IPS-20b (cell line): ENCODE data around the gene COL6A1.
A peak's percentile ranks its signal among the peaks of the same experiment; 100 is the strongest.

Source experiments
- H3K27ac ChIP-seq: one replicate; pipeline ENCODE4 v1.5.1; 2013; ENCODE audit warnings: low read length
- H3K27me3 ChIP-seq: 2 replicates; pipeline ENCODE4 v1.6.1; 2013; ENCODE audit warnings: mild to moderate bottlenecking, low read length, inconsistent platforms; ENCODE audit not compliant: insufficient read depth
- H3K36me3 ChIP-seq: 2 replicates; pipeline ENCODE4 v1.6.1; 2013; ENCODE audit warnings: low read depth, mild to moderate bottlenecking, inconsistent platforms, low read length, moderate library complexity; ENCODE audit not compliant: insufficient read depth
- H3K4me1 ChIP-seq: 2 replicates; pipeline ENCODE4 v1.6.1; 2013; ENCODE audit warnings: mild to moderate bottlenecking, control low read depth, inconsistent platforms, low read length, moderate library complexity; ENCODE audit not compliant: insufficient read depth
- H3K4me3 ChIP-seq: 2 replicates; pipeline ENCODE4 v1.5.1; 2013; ENCODE audit warnings: mild to moderate bottlenecking, low read length, inconsistent platforms
- H3K9ac ChIP-seq: 2 replicates; pipeline ENCODE4 v1.6.1; 2013; ENCODE audit warnings: low read depth, mild to moderate bottlenecking, inconsistent platforms, low read length, moderate library complexity
- H3K9me3 ChIP-seq: 2 replicates; pipeline ENCODE4 v1.6.1; 2013; ENCODE audit warnings: mild to moderate bottlenecking, low read depth, low read length, inconsistent platforms; ENCODE audit not compliant: insufficient read depth

The COL6A1 gene

DNA sequence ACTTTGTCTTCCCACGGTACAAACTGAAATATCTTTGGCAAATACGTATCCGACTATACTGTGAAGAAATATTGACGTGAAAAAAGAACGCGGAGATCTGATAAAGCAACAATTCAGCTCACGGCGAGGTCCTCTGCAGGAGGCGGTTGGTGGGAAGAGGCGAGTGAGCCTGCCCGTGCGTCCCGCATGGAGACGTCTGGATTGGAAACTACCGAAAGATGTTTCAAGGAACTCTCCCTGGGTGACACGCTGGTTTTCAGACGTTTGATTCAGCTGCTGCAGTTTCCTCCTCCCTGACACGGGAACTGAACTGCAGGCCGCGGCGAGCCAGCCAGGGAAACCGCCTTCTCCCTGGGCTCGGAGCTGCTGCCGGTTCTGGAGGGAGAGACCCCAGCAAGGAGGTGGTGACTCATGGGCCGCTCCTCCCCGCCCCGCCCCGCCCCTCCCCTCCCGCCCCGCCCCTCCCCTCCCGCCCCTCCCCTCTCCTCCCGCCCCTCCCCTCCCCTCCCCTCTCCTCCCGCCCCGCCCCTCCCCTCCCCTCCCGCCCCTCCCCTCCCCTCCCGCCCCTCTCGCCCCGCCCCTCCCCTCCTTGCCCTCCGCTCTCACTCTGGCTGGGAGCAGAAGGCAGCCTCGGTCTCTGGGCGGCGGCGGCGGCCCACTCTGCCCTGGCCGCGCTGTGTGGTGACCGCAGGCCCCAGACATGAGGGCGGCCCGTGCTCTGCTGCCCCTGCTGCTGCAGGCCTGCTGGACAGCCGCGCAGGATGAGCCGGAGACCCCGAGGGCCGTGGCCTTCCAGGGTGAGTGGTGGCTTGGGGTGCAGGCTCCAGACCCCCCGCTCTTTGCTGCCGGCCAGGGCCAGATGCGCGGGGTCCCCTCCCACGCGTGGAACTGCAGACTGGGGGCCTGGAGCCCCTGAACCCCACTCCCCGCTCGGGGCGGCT is at the start of gene COL6A1:
COL6A1 (plus strand) TSS at position 620 of the 941 bp plus-strand sequence; CDS start at position 701, 81 bp downstream.
- H3K36me3 ChIP-seq: peaks cover 18% of the 10 kb centered on the region; the same call in 1 of the 2 replicates
- no peaks in the 10 kb centered on the region for H3K9me3 ChIP-seq
- H3K4me1 ChIP-seq: peaks cover 5% of the 10 kb centered on the region
- peaks cover 40% of the 10 kb centered on the region for H3K27me3 ChIP-seq
- H3K9ac ChIP-seq: peak within 1 kb of the TSS; percentile 58
- H3K4me3 ChIP-seq: peak within 1 kb of the TSS; percentile 73
- H3K27ac ChIP-seq: no peak within 1 kb of the TSS

DNA sequence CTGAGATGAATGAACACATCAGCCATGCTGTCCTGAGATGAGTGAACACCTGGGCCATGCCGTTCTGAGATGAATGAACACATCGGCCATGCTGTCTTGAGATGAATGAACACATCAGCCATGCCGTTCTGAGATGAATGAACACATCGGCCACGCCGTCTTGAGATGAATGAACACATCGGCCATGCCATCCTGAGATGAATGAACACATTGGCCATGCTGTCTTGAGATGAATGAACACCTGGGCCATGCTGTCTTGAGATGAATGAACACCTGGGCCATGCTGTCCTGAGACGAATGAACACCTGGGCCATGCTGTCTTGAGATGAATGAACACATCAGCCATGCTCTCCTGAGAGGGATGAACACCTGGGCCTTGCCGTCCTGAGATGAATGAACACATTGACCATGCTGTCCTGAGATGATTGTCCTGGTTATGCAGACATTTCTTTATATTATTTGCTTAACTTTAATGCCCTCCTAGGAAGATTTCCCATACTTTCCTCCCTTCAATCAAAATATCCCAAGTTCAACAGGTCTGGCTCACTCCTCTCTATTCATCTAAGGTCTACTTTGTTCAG is 48.6 kb upstream of the COL6A1 start:
- Histone ChIP-seq H3K9me3 (no peaks in the 10 kb centered on the region), H3K27ac (no peak overlapping the region), H3K4me3 (no peak overlapping the region), H3K36me3 (no peaks in the 10 kb centered on the region), H3K27me3 (peaks cover 16% of the 10 kb centered on the region), H3K9ac (no peak overlapping the region), H3K4me1 (no peaks in the 10 kb centered on the region)

- Histone ChIP-seq H3K9me3 (no peaks in the 10 kb centered on the region), H3K4me3 (no peak overlapping the region), H3K4me1 (no peaks in the 10 kb centered on the region), H3K27me3 (peaks cover 16% of the 10 kb centered on the region), H3K27ac (no peak overlapping the region), H3K36me3 (no peaks in the 10 kb centered on the region), H3K9ac (no peak overlapping the region)
These were observed 47.5 kb upstream of the COL6A1 start for GRCh38 chr21:45934085-45934484.

- Histone ChIP-seq H3K36me3 (no peaks in the 10 kb centered on the region), H3K4me3 (no peak overlapping the region), H3K9ac (no peak overlapping the region), H3K4me1 (no peaks in the 10 kb centered on the region), H3K27ac (no peak overlapping the region), H3K9me3 (no peaks in the 10 kb centered on the region), H3K27me3 (peaks cover 16% of the 10 kb centered on the region)
These were observed 47.0 kb upstream of the COL6A1 start for GRCh38 chr21:45934554-45934953.

GRCh38 chr21:45935628-45936027 is 45.9 kb upstream of the COL6A1 start:
- H3K4me1 ChIP-seq: no peaks in the 10 kb centered on the region
- no peaks in the 10 kb centered on the region for H3K9me3 ChIP-seq
- H3K9ac ChIP-seq: no peak overlapping the region
- H3K27ac ChIP-seq: no peak overlapping the region
- H3K36me3 ChIP-seq: no peaks in the 10 kb centered on the region
- H3K27me3 ChIP-seq: peaks cover 16% of the 10 kb centered on the region
- H3K4me3 ChIP-seq: no peak overlapping the region

- Histone ChIP-seq H3K9ac (no peak overlapping the region), H3K27me3 (peaks cover 16% of the 10 kb centered on the region), H3K36me3 (no peaks in the 10 kb centered on the region), H3K4me3 (no peak overlapping the region), H3K4me1 (no peaks in the 10 kb centered on the region), H3K27ac (no peak overlapping the region), H3K9me3 (no peaks in the 10 kb centered on the region)
These were observed 43.7 kb upstream of the COL6A1 start for GRCh38 chr21:45937721-45938452.

- no peaks in the 10 kb centered on the region for H3K9me3 ChIP-seq
- no peak overlapping the region for H3K27ac ChIP-seq
- H3K27me3 ChIP-seq: peaks cover 16% of the 10 kb centered on the region
- no peaks in the 10 kb centered on the region for H3K4me1 ChIP-seq
- no peaks in the 10 kb centered on the region for H3K36me3 ChIP-seq
- H3K4me3 ChIP-seq: no peak overlapping the region
- no peak overlapping the region for H3K9ac ChIP-seq
These were observed 43.2 kb upstream of the COL6A1 start for GRCh38 chr21:45938453-45938755.

- no peak overlapping the region for H3K9ac ChIP-seq
- H3K36me3 ChIP-seq: no peaks in the 10 kb centered on the region
- no peaks in the 10 kb centered on the region for H3K4me1 ChIP-seq
These were observed 42.6 kb upstream of the COL6A1 start for GRCh38 chr21:45938811-45939520.

DNA sequence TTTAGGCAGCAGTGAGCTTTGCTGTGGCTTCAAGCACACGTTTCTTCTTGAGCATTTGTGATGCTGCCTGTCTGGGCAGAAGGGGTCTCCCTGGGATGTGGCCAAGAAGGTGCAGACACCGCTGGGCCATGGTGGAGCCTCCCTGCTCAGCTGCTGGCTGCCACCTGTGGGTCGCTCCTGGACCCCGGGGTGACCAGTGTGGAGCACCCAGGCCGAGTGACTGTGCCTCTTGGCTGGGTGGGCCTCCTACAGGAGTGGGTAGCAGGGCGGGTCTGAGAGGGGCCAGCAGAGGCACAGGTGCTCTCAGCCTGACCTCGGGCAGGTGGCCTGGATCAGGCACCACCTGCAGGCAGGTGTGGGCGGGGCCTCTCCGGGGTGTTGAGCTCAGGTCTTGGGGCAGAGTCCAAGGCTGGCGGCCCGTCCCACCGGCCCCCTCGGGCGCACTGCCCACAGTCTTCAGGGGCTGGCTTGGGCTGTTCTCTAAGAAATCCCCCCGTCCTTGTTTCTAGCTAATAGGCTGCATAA is 42.0 kb upstream of the COL6A1 start:
- Histone ChIP-seq H3K9ac (no peak overlapping the region), H3K27me3 (peaks cover 16% of the 10 kb centered on the region), H3K36me3 (no peaks in the 10 kb centered on the region), H3K27ac (no peak overlapping the region), H3K4me3 (no peak overlapping the region), H3K4me1 (no peaks in the 10 kb centered on the region), H3K9me3 (no peaks in the 10 kb centered on the region)

More at GRCh38 chr21:45938811-45939520, 42.6 kb upstream of the COL6A1 start:
- H3K4me3 ChIP-seq: no peak overlapping the region
- H3K27me3 ChIP-seq: peaks cover 16% of the 10 kb centered on the region
- no peaks in the 10 kb centered on the region for H3K9me3 ChIP-seq
- H3K27ac ChIP-seq: no peak overlapping the region

- H3K9me3 ChIP-seq: no peaks in the 10 kb centered on the region
- no peak overlapping the region for H3K9ac ChIP-seq
- no peak overlapping the region for H3K4me3 ChIP-seq
- H3K36me3 ChIP-seq: no peaks in the 10 kb centered on the region
- H3K27me3 ChIP-seq: peaks cover 16% of the 10 kb centered on the region
- no peak overlapping the region for H3K27ac ChIP-seq
- no peaks in the 10 kb centered on the region for H3K4me1 ChIP-seq
These were observed 41.5 kb upstream of the COL6A1 start for GRCh38 chr21:45940091-45940490.

- Histone ChIP-seq H3K36me3 (no peaks in the 10 kb centered on the region), H3K27ac (no peak overlapping the region), H3K9me3 (no peaks in the 10 kb centered on the region), H3K4me1 (no peaks in the 10 kb centered on the region), H3K27me3 (peaks cover 16% of the 10 kb centered on the region), H3K9ac (no peak overlapping the region), H3K4me3 (no peak overlapping the region)
These were observed 40.8 kb upstream of the COL6A1 start for GRCh38 chr21:45940621-45941337.
